ENCODE data around the gene PKIG.
A peak's percentile ranks its signal among the peaks of the same experiment; 100 is the strongest.

Gene PKIG

DNA sequence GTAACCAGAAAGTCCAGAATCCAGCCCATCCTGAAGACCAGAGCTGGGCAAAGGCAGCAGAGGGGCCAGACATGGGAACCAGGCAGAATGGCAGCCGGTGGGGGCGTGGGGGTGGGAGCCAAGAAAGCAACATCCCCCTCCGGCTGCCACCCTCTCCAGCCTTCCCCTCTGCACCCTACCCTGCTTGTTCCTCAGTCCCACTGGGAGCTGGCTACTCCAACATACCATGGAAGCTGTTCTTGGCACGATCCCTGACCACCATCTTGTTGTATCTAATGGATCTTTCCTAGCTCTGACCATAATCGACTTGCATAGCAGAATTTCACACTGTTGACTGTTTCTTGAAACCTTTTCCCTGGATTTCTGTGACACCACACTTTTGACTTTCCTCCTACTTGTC is 38.9 kb downstream of the PKIG start:
- no peak for DNase-seq

- DNase-seq: no peak
These were observed 39.6 kb downstream of the PKIG start for GRCh38 chr20:44621939-44622338.

- DNase-seq: no peak
These were observed 40.3 kb downstream of the PKIG start for GRCh38 chr20:44622501-44623270.

GRCh38 chr20:44624152-44624551 is 41.8 kb downstream of the PKIG start:
- no peak for DNase-seq

DNA sequence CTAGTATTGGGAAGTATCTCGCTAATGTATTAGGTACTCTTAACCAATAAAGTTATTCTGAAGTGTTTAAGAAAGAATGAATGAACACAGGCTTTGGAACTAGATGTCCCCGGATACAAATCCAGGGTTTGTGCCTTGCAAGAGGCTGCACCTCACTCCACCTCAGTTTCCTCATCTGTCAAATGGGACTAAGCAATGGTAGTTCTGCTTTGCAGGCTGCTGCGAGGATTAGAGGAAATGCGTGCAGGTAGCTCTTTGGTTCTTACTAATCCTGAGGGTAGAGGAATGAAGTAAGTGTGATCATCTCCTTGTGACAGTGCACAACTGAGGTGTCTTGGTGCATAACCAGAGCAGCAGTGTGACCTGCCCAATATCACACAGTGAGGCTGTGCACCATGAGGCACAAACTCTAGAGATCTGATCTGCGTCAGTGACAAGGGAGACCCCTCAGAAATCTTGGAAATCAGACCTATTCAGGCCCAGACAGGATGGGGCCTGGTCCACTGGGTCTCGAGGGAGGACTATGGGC is 42.4 kb downstream of the PKIG start:
- no peak for DNase-seq

DNA sequence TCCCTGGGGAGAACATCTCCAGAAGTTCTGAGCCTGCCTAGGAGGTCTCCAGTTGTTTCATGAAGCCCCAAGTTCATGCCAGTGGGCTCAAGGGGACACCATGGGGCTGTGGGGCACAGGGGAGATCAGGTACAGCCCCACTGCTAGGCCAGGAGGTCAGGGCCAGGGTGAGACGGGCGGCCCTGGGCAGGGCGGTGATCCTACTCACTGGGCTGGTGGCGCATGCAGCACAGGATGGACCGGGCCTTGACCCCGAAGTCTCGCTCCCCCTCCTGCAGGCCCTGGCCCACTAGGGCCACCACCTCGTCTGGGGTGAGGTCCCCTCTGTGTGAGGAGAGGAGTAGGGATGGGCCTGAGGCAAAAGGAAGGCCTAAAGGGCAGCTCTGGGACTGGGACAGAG is 43.0 kb downstream of the PKIG start:
- no peak for DNase-seq

DNA sequence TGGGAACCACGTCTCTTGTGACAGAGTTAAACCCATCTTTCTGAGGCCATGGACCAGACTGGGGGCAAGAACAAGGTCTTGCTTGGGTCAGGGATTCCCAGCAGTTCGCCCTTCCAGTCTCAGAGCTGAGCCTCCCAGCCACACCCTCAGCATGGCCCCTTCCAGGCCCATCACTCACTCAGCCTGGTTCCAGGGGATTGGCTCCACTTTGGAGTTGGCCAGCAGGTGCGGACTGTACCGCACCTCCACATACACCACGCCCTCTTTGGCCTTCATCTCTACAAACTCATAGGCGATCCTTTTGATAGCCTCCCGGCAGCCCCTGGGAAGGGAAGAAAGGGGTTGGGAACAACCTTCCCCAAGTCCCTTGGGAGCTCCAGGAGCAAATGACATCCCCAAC is 43.9 kb downstream of the PKIG start:
- no peak for DNase-seq

GRCh38 chr20:44627364-44628010 is 45.1 kb downstream of the PKIG start:
- no peak for DNase-seq

DNA sequence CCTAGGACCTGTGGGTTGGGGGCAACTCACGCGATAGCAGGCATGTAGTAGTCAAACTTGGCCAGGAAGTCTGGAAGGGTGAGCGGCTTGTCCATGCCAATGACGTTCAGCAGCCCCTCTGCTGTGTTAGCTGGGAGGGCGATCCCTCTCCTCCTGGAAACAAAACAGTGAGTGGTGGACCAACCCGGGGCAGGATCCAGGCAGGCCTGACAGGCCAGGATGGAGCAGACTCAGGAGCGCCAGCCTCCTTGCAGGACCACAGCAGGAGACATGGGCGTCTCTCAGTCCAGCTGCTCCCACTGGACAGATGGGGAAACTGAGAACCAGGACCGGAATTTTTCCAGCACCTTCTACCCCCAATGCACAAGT is 46.6 kb downstream of the PKIG start:
- no peak for DNase-seq

DNA sequence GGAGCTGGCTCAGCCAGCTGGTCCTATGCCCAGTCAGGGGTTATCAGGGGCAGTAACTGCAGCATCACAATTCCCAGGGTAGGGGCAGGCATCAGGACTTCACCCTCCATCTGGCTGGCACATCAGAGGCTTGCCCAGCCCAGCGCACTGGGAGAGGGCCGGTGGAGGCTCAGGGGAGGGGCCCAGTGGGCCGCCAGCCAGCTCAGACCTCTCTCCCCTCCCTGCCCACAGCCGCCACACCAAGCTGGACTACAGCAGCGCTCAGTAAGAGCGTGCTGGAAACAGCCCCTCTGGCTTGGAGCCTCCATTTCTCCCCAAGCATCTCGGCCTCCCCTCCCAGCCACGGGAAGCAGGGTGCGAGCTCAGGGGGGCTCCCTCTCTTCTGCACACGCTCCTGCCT is 47.2 kb downstream of the PKIG start:
- DNase-seq: no peak

GRCh38 chr20:44630297-44630696 is 47.9 kb downstream of the PKIG start:
- DNase-seq: no peak

- peak; percentile 10 for DNase-seq
These were observed 49.8 kb downstream of the PKIG start for GRCh38 chr20:44632103-44632752.

GRCh38 chr20:44633187-44633810 is 50.9 kb downstream of the PKIG start:
- no peak for DNase-seq

- no peak for DNase-seq
These were observed 51.7 kb downstream of the PKIG start for GRCh38 chr20:44633872-44634600.

DNA sequence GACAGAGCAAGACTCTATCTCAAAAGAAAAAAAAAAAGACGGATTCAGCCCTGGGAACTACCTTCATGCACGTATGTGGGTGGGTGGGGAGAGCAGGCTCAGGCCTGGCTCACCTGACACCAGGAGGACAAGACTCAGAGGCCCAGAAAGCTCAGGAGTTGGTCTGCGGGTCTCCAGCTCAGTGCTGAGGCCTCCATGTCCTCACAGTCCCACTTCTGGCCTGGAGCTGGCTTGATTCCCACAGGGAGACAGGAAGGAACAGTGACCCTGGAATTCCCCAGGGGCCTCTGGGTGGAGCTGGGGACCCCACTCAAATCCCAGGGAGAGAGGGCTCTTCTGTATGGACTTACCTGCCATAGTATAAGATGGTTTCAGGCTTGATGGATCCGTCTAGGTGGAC is 53.5 kb downstream of the PKIG start:
- DNase-seq: no peak

DNA sequence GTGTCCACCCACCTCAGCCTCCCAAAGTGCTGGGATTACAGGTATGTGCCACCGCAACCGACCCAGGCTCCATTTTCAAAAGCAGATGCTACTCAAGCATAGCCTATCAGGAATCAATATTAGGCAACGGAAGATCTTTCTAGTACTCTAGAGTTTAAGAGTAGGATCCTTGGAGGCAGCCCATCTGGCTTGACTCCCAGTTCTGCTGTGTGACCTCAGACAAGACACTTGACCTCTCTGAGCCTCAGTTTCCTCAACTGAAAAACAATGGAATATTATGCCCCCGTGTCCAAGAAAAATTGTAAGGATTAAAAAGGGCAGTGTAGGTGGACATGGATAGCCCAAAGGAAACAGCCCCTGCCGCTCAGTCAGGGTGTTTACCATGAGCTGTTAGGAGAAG is 54.7 kb downstream of the PKIG start:
- no peak for DNase-seq

- no peak for DNase-seq
These were observed 55.4 kb downstream of the PKIG start for GRCh38 chr20:44637522-44638372.

DNA sequence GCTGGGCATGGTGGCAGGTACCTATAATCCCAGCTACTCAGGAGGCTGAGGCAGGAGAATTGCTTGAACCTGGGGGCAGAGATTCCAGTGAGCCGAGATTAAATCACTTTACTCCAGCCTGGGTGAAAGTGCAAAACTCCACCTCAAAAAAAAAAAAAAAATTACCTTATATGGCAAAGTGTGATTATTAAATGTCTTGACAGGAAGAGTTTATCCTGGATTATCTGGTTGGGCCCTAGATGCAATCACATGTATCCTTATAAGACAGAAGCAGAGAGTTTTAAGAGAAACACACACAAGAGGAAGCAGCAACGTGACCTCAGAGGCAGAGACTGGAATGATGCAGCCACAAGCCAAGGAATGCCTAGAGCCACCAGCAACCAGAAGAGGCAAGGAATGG is 58.1 kb downstream of the PKIG start:
- DNase-seq: no peak

- DNase-seq: no peak
These were observed 58.9 kb downstream of the PKIG start for GRCh38 chr20:44641325-44641724.

DNA sequence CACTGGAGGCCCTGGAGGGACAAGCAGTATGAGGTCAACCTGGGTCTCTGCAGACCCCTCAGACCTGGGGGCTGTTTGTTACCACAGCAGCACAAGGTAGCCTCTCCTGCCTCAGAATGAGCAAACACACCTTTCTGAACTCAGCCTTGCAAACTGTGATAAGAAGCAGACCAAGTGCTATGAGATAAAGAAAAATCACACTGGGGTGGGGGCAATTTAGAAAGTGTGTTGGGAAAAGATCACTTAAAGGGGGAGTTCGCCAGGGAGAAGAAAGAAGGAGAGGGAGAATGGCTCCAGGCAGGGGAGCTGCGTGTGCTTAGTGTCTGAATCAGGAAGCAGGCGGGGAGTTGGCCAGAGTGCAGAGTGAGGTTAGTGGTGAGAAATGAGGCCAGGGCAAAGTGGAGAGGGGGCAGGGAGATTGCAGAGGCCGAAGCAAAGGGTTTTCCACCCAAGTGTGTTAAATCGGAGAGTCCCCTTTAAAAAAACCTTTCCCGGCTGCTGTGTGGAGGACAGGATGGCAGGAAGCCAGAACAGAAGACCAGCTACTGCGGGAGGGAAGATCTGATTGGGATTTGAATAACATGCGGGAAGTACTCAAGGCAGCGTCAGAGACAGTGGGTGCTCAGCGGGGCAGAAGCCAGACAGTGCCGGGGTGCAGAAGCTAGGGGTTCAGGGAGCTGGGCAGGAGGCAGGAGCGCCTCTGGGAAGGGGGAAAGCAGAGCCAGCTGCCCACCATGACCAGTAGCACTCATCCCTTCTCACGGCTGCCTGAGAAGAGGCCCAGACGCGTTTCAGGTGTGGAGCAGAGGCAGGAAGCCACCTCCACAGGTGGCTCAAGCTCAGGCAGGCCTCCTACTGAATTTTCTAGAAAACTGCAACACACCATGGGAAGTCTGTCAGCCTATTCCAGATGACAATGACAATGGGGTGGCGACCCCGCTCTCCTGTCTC is 60.1 kb downstream of the PKIG start:
- DNase-seq: no peak

DNA sequence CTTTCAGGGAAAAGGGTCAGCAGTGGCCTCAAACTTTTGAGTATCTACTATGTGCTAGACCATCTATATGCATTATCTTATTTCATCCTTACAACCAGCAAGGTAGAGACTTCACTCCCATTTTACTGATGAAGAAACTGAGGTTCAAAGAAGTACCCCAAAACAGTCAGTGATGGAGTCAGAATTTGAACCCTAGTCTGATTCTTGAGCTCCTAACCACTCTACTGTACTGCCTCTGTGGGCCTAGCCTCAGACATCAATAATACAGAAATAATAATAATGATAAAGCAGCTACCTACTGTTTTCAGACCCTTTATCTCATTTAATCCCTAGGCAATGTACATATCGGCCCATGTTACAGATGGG is 60.8 kb downstream of the PKIG start:
- no peak for DNase-seq

Measured in NCI-H1694 (cell line).